Vagina (tissue), 2 donors: ENCODE results near the gene NEK6. TPM values are rescaled to one million over a fixed set of nuclear protein-coding genes. Genes with fewer than 3 reads are reported as not detected.

ENCODE experiments used
- DNase-seq, 2 donors: peaks; one replicate each; pipeline ENCODE4 v3.0.0-alpha.2; 2017; ENCODE audit errors: extremely low spot score in 2 of 2
- H3K27ac ChIP-seq: fragments of 200-600 bp; sonication (generic); one replicate; pipeline ENCODE4 v1.5.1; 2019
- H3K27me3 ChIP-seq: fragments of 200-600 bp; sonication (generic); one replicate; pipeline ENCODE4 v1.5.1; 2019
- H3K36me3 ChIP-seq, 2 donors: fragments of 200-600 bp; sonication (generic); one replicate each; pipeline ENCODE4 v1.5.1; 2017 to 2019
- H3K4me1 ChIP-seq: fragments of 200-600 bp; sonication (generic); one replicate; pipeline ENCODE4 v1.5.1; 2019
- H3K4me3 ChIP-seq, 2 donors: fragments of 200-600 bp; sonication (generic); 1 replicate in 1 of 2; 2 replicates in 1 of 2; pipeline ENCODE4 v1.5.1; 2016 to 2019
- H3K9me3 ChIP-seq: fragments of 200-600 bp; sonication (generic); one replicate; pipeline ENCODE4 v1.5.1; 2019
- CTCF ChIP-seq, 3 experiments: fragments of 450-650 bp in 2 of 3; fragments of 200-600 bp in 1 of 3; sonication (generic) in 1 of 3; IDR thresholded peaks; one replicate each; pipeline ENCODE4 v1.5.1; 2017 to 2019; ENCODE audit warnings: antibody characterized with exemption in 3 of 3, mild to moderate bottlenecking in 2 of 3, moderate library complexity in 2 of 3
- POLR2A ChIP-seq, 2 donors: fragments of 450-650 bp; IDR thresholded peaks; one replicate each; pipeline ENCODE4 v1.6.1; 2017; ENCODE audit warnings: antibody characterized with exemption in 2 of 2, mild to moderate bottlenecking in 2 of 2, moderate library complexity in 2 of 2
- POLR2AphosphoS5 ChIP-seq, 2 donors: sonication (generic); formaldehyde crosslinking; IDR thresholded peaks; one replicate each; pipeline ENCODE4 v1.9.0; 2017; ENCODE audit warnings: antibody characterized with exemption in 2 of 2, mild to moderate bottlenecking in 2 of 2, low read depth in 1 of 2; ENCODE audit not compliant: insufficient read depth in 1 of 2
- intact Hi-C: fragments of 100-400 bp; cut with DNase I; formaldehyde crosslinking; loops from one replicate; pipeline ENCODE4 v1.15.1; 2023
- total RNA-seq: library from RNA; depleted of rRNA; stranded (reverse); fragments of >200 nt; gene quantifications from one replicate; pipeline ENCODE4 v1.2.3, GENCODE V29; 2016

NEK6 gene
- total RNA-seq, 1 donor from 2014 or later, result 44.4 TPM

- intact Hi-C loops, result no loop called here
- no peak overlapping the region for H3K27ac ChIP-seq
Observed at GRCh38 chr9:124399968-124400940, 142.5 kb downstream of the NEK6 start.

More at GRCh38 chr9:124399968-124400940, 142.5 kb downstream of the NEK6 start:
- Histone ChIP-seq H3K4me3 (no peak overlapping the region), H3K27me3 (no peaks in the 10 kb centered on the region), H3K36me3 (peaks cover 0 to 35% of the 10 kb centered on the region in 2 donors), H3K9me3 (no peaks in the 10 kb centered on the region), H3K4me1 (peaks cover 28% of the 10 kb centered on the region)
- no peak for DNase-seq
- TF ChIP-seq POLR2A (IDR thresholded peaks at IDR 0.05) (no peak), POLR2AphosphoS5 (IDR thresholded peaks at IDR 0.05; ENCODE audit: insufficient read depth in 1 of 2, low read depth in 1 of 2) (no peak), CTCF (IDR thresholded peaks at IDR 0.05) (no peak)

Other genes with a start within 250 kb of the NEK6 start
- not detected for gene LHX2, start 246.2 kb upstream of the NEK6 start, total RNA-seq
- 121 TPM for gene PSMB7, start 157.5 kb downstream of the NEK6 start, total RNA-seq
- 4.2 TPM for gene ADGRD2, start 192.5 kb downstream of the NEK6 start, total RNA-seq
- 1.2 TPM for gene NR5A1, start 249.4 kb downstream of the NEK6 start, total RNA-seq